CD4-positive, alpha-beta memory T cell (primary cell): Measurements from ENCODE around the gene SENP8. TPM values are rescaled to one million over a fixed set of nuclear protein-coding genes. Genes with fewer than 3 reads are reported as not detected.

Source experiments
- CTCF ChIA-PET: fragments of 350-600 bp; sonication (Branson Sonifier 250); formaldehyde crosslinking; loops from one replicate; lab custom pipeline; 2021; ENCODE audit warnings: inconsistent platforms; ENCODE audit not compliant: partially characterized antibody; lab: Charles Lee
- POLR2A ChIA-PET: fragments of 350-600 bp; sonication (Branson Sonifier 250); formaldehyde crosslinking; loops from one replicate; lab custom pipeline; 2021; ENCODE audit not compliant: partially characterized antibody; lab: Charles Lee
- DNase-seq, 5 donors: peaks; one replicate each; pipeline versions ENCODE4 v3.0.0 to v3.0.0-alpha.2; 2020 to 2022; ENCODE audit warnings: mixed read lengths in 1 of 5
- H3K27ac ChIP-seq: one replicate; pipeline ENCODE4 v1.7.0; 2013; ENCODE audit warnings: low read depth, low read length
- H3K27me3 ChIP-seq: 2 replicates; pipeline ENCODE4 v1.7.0; 2013; ENCODE audit warnings: mild to moderate bottlenecking, low read length, moderate library complexity; ENCODE audit not compliant: insufficient read depth
- H3K36me3 ChIP-seq: 2 replicates; pipeline ENCODE4 v1.7.0; 2013; ENCODE audit warnings: mild to moderate bottlenecking, low read length, moderate library complexity; ENCODE audit not compliant: insufficient read depth
- H3K4me1 ChIP-seq: 2 replicates; pipeline ENCODE4 v1.7.0; 2013; ENCODE audit warnings: mild to moderate bottlenecking, low read length, moderate library complexity; ENCODE audit not compliant: insufficient read depth
- H3K4me3 ChIP-seq, 2 donors: one replicate each; pipeline ENCODE4 v1.7.0; 2013; ENCODE audit warnings: low read length in 2 of 2, mild to moderate bottlenecking in 1 of 2
- H3K9me3 ChIP-seq, 2 donors: one replicate each; pipeline ENCODE4 v1.7.0; 2013; ENCODE audit warnings: low read length in 2 of 2, control low read depth in 1 of 2; ENCODE audit not compliant: control insufficient read depth in 1 of 2
- H3K27ac Mint-ChIP-seq, 7 donors: one replicate each; pipeline ENCODE4 v1.8.0; 2020 to 2021; ENCODE audit warnings: mixed read lengths in 7 of 7, mild to moderate bottlenecking in 6 of 7, inconsistent platforms in 3 of 7, moderate library complexity in 3 of 7
- H3K27me3 Mint-ChIP-seq, 2 donors: one replicate each; pipeline ENCODE4 v1.8.0; 2020 to 2021; ENCODE audit warnings: mixed read lengths in 2 of 2
- H3K36me3 Mint-ChIP-seq, 2 donors: one replicate each; pipeline ENCODE4 v1.8.0; 2020 to 2021; ENCODE audit warnings: mixed read lengths in 2 of 2, inconsistent platforms in 1 of 2, mild to moderate bottlenecking in 1 of 2
- H3K4me1 Mint-ChIP-seq, 4 donors: one replicate each; pipeline ENCODE4 v1.8.0; 2020 to 2021; ENCODE audit warnings: mixed read lengths in 4 of 4, mild to moderate bottlenecking in 1 of 4
- H3K4me3 Mint-ChIP-seq, 8 donors: one replicate each; pipeline ENCODE4 v1.8.0; 2020 to 2021; ENCODE audit warnings: mixed read lengths in 8 of 8, mild to moderate bottlenecking in 7 of 8, moderate library complexity in 6 of 8, inconsistent platforms in 3 of 8
- H3K9me3 Mint-ChIP-seq, 8 donors: one replicate each; pipeline ENCODE4 v1.8.0; 2020 to 2021; ENCODE audit warnings: mixed read lengths in 8 of 8, mild to moderate bottlenecking in 5 of 8, inconsistent platforms in 3 of 8, moderate library complexity in 1 of 8
- intact Hi-C: fragments of 100-400 bp; cut with micrococcal nuclease; formaldehyde crosslinking; loops from one replicate; pipeline ENCODE4 v1.15.1; 2023
- polyA plus RNA-seq, 2 donors: library from polyadenylated mRNA; unstranded; fragments of 300-500 nt; fragmentation: Illumina TruSeq; gene quantifications; one replicate each; pipeline ENCODE4 v1.2.3, GENCODE V29; 2021
- total RNA-seq, 2 experiments: library from RNA; stranded (reverse); gene quantifications; one replicate each; pipeline ENCODE4 v1.2.3, GENCODE V29; 2021

Gene SENP8
- total and polyA plus RNA-seq, 4 experiments from 2014 or later, result 0.69 to 2.6 (median 1.3) TPM

GRCh38 chr15:72175186-72176044 lies 57.2 kb downstream of the SENP8 start:
- H3K27me3 ChIP-seq, result no peaks in the 10 kb centered on the region
- no peak overlapping the region for H3K4me3 ChIP-seq
- no peaks in the 10 kb centered on the region for H3K36me3 Mint-ChIP-seq
- H3K27ac ChIP-seq, result no peak overlapping the region
- no peaks in the 10 kb centered on the region for H3K4me1 Mint-ChIP-seq
- intact Hi-C loops, result no loop called here
- H3K36me3 ChIP-seq, result no peaks in the 10 kb centered on the region
- CTCF ChIA-PET, result interaction anchor here (1.0 kb wide), 1 partner anchor 111 kb away, joined by 3 read pairs; no protein-coding TSS in a partner anchor
- POLR2A ChIA-PET, result no interaction called here
- no peak for DNase-seq
- no peak overlapping the region for H3K27ac Mint-ChIP-seq
- H3K4me1 ChIP-seq, result no peaks in the 10 kb centered on the region
- no peaks in the 10 kb centered on the region for H3K9me3 ChIP-seq
- H3K9me3 Mint-ChIP-seq, result no peaks in the 10 kb centered on the region
- no peak overlapping the region for H3K4me3 Mint-ChIP-seq
- H3K27me3 Mint-ChIP-seq, result peaks cover 2 to 6% of the 10 kb centered on the region in 2 donors

- Mint-ChIP-seq H3K27me3 (peaks cover 7 to 10% of the 10 kb centered on the region in 2 donors), H3K4me1 (no peaks in the 10 kb centered on the region), H3K9me3 (no peaks in the 10 kb centered on the region), H3K4me3 (no peak overlapping the region), H3K36me3 (no peaks in the 10 kb centered on the region), H3K27ac (no peak overlapping the region)
- ChIA-PET POLR2A (no interaction called here), CTCF (no interaction called here)
- Histone ChIP-seq H3K4me3 (no peak overlapping the region), H3K36me3 (no peaks in the 10 kb centered on the region), H3K4me1 (no peaks in the 10 kb centered on the region), H3K9me3 (no peaks in the 10 kb centered on the region), H3K27ac (no peak overlapping the region), H3K27me3 (peaks cover 5% of the 10 kb centered on the region)
- intact Hi-C loops, result no loop called here
- no peak for DNase-seq
Measured at GRCh38 chr15:72176159-72176558, 58.0 kb downstream of the SENP8 start.

- CTCF ChIA-PET, result interaction anchor here (1.0 kb wide), 1 partner anchor 398 kb away, joined by 3 read pairs; no protein-coding TSS in a partner anchor
- Mint-ChIP-seq H3K9me3 (no peaks in the 10 kb centered on the region), H3K4me3 (no peak overlapping the region), H3K36me3 (no peaks in the 10 kb centered on the region), H3K27me3 (peaks cover 13 to 14% of the 10 kb centered on the region in 2 donors), H3K27ac (no peak overlapping the region), H3K4me1 (no peaks in the 10 kb centered on the region)
- DNase-seq, result no peak
- POLR2A ChIA-PET, result no interaction called here
- intact Hi-C loops, result no loop called here
- H3K4me3 ChIP-seq, result no peak overlapping the region
- H3K27ac ChIP-seq, result no peak overlapping the region
- H3K27me3 ChIP-seq, result peaks cover 5% of the 10 kb centered on the region
- H3K4me1 ChIP-seq, result no peaks in the 10 kb centered on the region
- H3K9me3 ChIP-seq, result no peaks in the 10 kb centered on the region
- no peaks in the 10 kb centered on the region for H3K36me3 ChIP-seq
Measured at GRCh38 chr15:72176743-72177142, 58.5 kb downstream of the SENP8 start.

GRCh38 chr15:72178976-72179585 lies 60.9 kb downstream of the SENP8 start:
- Histone ChIP-seq H3K36me3 (no peaks in the 10 kb centered on the region), H3K4me1 (no peaks in the 10 kb centered on the region), H3K27me3 (peaks cover 5% of the 10 kb centered on the region), H3K27ac (no peak overlapping the region), H3K9me3 (no peaks in the 10 kb centered on the region), H3K4me3 (no peak overlapping the region)
- ChIA-PET CTCF (interaction anchor here (1.7 kb wide), 1 partner anchor 492 kb away, joined by 3 read pairs; no protein-coding TSS in a partner anchor), POLR2A (no interaction called here)
- Mint-ChIP-seq H3K27ac (no peak overlapping the region), H3K4me1 (peaks cover 0 to 4% (median 0%) of the 10 kb centered on the region in 4 donors), H3K4me3 (no peak overlapping the region), H3K9me3 (no peaks in the 10 kb centered on the region), H3K36me3 (no peaks in the 10 kb centered on the region), H3K27me3 (peaks cover 20 to 22% of the 10 kb centered on the region in 2 donors)
- DNase-seq, result no peak
- intact Hi-C loops, result no loop called here

- H3K27me3 ChIP-seq, result peaks cover 11% of the 10 kb centered on the region
- Mint-ChIP-seq H3K27ac (no peak overlapping the region), H3K27me3 (peaks cover 19 to 24% of the 10 kb centered on the region in 2 donors), H3K4me3 (no peak overlapping the region), H3K36me3 (no peaks in the 10 kb centered on the region), H3K4me1 (peaks cover 0 to 4% (median 0%) of the 10 kb centered on the region in 4 donors), H3K9me3 (no peaks in the 10 kb centered on the region)
- H3K4me3 ChIP-seq, result no peak overlapping the region
- no peaks in the 10 kb centered on the region for H3K9me3 ChIP-seq
- ChIA-PET CTCF (interaction anchor here (1.7 kb wide), 1 partner anchor 491 kb away, joined by 3 read pairs; no protein-coding TSS in a partner anchor), POLR2A (no interaction called here)
- H3K36me3 ChIP-seq, result no peaks in the 10 kb centered on the region
- DNase-seq, result no peak
- no peak overlapping the region for H3K27ac ChIP-seq
- H3K4me1 ChIP-seq, result no peaks in the 10 kb centered on the region
- intact Hi-C loops, result no loop called here
Measured at GRCh38 chr15:72179950-72180581, 61.9 kb downstream of the SENP8 start.

GRCh38 chr15:72180761-72181324 lies 62.6 kb downstream of the SENP8 start:
- Histone ChIP-seq H3K36me3 (no peaks in the 10 kb centered on the region), H3K9me3 (no peaks in the 10 kb centered on the region), H3K4me3 (no peak overlapping the region), H3K27ac (no peak overlapping the region), H3K4me1 (no peaks in the 10 kb centered on the region), H3K27me3 (peaks cover 11% of the 10 kb centered on the region)
- peaks cover 19 to 28% of the 10 kb centered on the region in 2 donors for H3K27me3 Mint-ChIP-seq
- CTCF ChIA-PET, result interaction anchor here (1.7 kb wide), 1 partner anchor 490 kb away, joined by 3 read pairs; no protein-coding TSS in a partner anchor
- no peaks in the 10 kb centered on the region for H3K36me3 Mint-ChIP-seq
- H3K4me3 Mint-ChIP-seq, result no peak overlapping the region
- no peak overlapping the region for H3K27ac Mint-ChIP-seq
- no peaks in the 10 kb centered on the region for H3K9me3 Mint-ChIP-seq
- POLR2A ChIA-PET, result no interaction called here
- peaks cover 0 to 4% (median 0%) of the 10 kb centered on the region in 4 donors for H3K4me1 Mint-ChIP-seq
- intact Hi-C loops, result no loop called here
- no peak for DNase-seq
